ENCODE measurements around the gene LRP8.

DNA sequence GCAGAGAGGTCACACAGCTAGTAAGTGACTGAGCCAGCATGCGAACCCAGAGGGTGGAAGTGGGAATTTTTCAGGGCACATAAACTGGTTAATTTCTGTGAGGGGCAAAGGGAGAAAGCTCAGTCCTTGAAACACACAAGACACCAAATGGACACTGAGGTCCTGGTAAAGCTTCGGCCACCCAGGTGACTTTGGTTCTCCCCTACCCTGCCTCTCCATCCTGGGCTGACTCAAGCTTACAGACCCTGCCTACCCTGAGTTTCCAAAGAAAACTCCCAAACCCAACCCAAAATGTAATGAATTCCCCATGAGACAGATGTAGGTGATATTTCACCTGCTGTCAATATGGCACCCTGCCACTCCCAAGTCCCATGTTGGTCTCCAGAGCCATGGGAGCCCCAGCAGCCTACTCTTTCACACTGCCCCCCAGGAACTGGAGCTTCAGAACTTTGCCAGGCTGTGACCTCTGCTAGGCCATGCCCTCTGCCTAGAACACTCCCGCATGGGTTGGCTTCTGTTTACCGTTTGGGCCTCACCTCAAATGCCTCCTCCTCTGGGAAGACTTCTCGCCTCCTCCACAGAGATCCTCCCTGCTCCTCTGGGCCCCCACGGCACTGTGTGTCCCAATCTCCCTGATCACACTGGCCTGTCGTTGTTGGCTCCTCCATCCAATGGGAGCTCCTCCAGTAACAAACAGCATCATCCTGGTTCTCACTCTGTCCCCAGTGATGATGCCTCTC, 3.7 kb upstream of the LRP8 start:
- TF ChIP-seq, protein P1, sequence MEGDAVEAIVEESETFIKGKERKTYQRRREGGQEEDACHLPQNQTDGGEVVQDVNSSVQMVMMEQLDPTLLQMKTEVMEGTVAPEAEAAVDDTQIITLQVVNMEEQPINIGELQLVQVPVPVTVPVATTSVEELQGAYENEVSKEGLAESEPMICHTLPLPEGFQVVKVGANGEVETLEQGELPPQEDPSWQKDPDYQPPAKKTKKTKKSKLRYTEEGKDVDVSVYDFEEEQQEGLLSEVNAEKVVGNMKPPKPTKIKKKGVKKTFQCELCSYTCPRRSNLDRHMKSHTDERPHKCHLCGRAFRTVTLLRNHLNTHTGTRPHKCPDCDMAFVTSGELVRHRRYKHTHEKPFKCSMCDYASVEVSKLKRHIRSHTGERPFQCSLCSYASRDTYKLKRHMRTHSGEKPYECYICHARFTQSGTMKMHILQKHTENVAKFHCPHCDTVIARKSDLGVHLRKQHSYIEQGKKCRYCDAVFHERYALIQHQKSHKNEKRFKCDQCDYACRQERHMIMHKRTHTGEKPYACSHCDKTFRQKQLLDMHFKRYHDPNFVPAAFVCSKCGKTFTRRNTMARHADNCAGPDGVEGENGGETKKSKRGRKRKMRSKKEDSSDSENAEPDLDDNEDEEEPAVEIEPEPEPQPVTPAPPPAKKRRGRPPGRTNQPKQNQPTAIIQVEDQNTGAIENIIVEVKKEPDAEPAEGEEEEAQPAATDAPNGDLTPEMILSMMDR (conservative IDR thresholded peaks at IDR 0.05; ENCODE audit: low read length): no peak
- no peak for TF ChIP-seq EZH2phosphoT487 (IDR thresholded peaks at IDR 0.05; ENCODE audit: borderline replicate concordance)
